GM23338 (cell line): ENCODE data around the gene GDI2. TPM values are rescaled to one million over a fixed set of nuclear protein-coding genes. Genes with fewer than 3 reads are reported as not detected.

Source experiments
- ATAC-seq: fragments of 200-7000 bp; cut with Tn5 transposase; 3 replicates; pipeline ENCODE4 v1.9.1; 2020
- DNase-seq: peaks from one replicate; pipeline ENCODE4 v3.0.0-alpha.2; 2015; ENCODE audit warnings: low spot score
- H2AFZ ChIP-seq: fragments of 200-600 bp; sonication (generic); 2 replicates; pipeline ENCODE4 v1.8.0; 2016; ENCODE audit warnings: antibody characterized with exemption, mild to moderate bottlenecking, moderate library complexity
- H3F3A ChIP-seq: fragments of 200-600 bp; sonication (generic); replicated peaks from 2 replicates; pipeline ENCODE4 v1.8.0; 2017; ENCODE audit warnings: antibody characterized with exemption, mixed run types, low read depth
- H3K27ac ChIP-seq: fragments of 200-600 bp; sonication (generic); 2 replicates; pipeline ENCODE4 v1.6.1; 2016; ENCODE audit warnings: low read depth
- H3K27me3 ChIP-seq: fragments of 200-600 bp; sonication (generic); 2 replicates; pipeline ENCODE4 v1.8.0; 2016; ENCODE audit warnings: mild to moderate bottlenecking, mixed run types, moderate library complexity; ENCODE audit not compliant: insufficient read depth
- H3K36me3 ChIP-seq: fragments of 200-600 bp; sonication (generic); 2 replicates; pipeline ENCODE4 v1.8.0; 2016; ENCODE audit warnings: mild to moderate bottlenecking; ENCODE audit not compliant: insufficient read depth
- H3K4me1 ChIP-seq: fragments of 200-600 bp; sonication (generic); 2 replicates; pipeline ENCODE4 v1.8.0; 2016; ENCODE audit warnings: mild to moderate bottlenecking, moderate library complexity; ENCODE audit not compliant: insufficient read depth
- H3K4me2 ChIP-seq: fragments of 200-600 bp; sonication (generic); 2 replicates; pipeline ENCODE4 v1.7.1; 2017; ENCODE audit warnings: mixed run types
- H3K4me3 ChIP-seq: fragments of 200-600 bp; sonication (generic); 2 replicates; pipeline ENCODE4 v1.6.1; 2016; ENCODE audit warnings: mixed run types
- H3K79me2 ChIP-seq: fragments of 200-600 bp; sonication (generic); replicated peaks from 2 replicates; pipeline ENCODE4 v1.8.0; 2017; ENCODE audit warnings: mild to moderate bottlenecking; ENCODE audit not compliant: insufficient read depth
- H3K9me2 ChIP-seq: fragments of 200-600 bp; sonication (generic); 2 replicates; pipeline ENCODE4 v1.8.0; 2017; ENCODE audit not compliant: insufficient read depth
- H4K20me1 ChIP-seq: fragments of 200-600 bp; sonication (generic); replicated peaks from 2 replicates; pipeline ENCODE4 v1.8.0; 2017; ENCODE audit warnings: mild to moderate bottlenecking; ENCODE audit not compliant: insufficient read depth
- H3K27ac Mint-ChIP-seq: 2 replicates; pipeline ENCODE4 v1.8.0; 2020; ENCODE audit warnings: inconsistent platforms, mild to moderate bottlenecking, moderate library complexity, mixed read lengths
- H3K27me3 Mint-ChIP-seq: 3 replicates; pipeline ENCODE4 v1.8.0; 2022; ENCODE audit warnings: low read depth, mild to moderate bottlenecking, moderate library complexity, mixed read lengths, inconsistent platforms; ENCODE audit not compliant: insufficient read depth, poor library complexity
- H3K36me3 Mint-ChIP-seq: 3 replicates; pipeline ENCODE4 v1.8.0; 2021; ENCODE audit warnings: low read depth, mild to moderate bottlenecking, inconsistent platforms, moderate library complexity, mixed read lengths
- H3K4me1 Mint-ChIP-seq: 3 replicates; pipeline ENCODE4 v1.8.0; 2020; ENCODE audit warnings: mild to moderate bottlenecking, inconsistent platforms, mixed read lengths
- H3K4me3 Mint-ChIP-seq: 3 replicates; pipeline ENCODE4 v1.8.0; 2021; ENCODE audit warnings: moderate library complexity, mild to moderate bottlenecking, inconsistent platforms, mixed read lengths
- H3K9me3 Mint-ChIP-seq: 3 replicates; pipeline ENCODE4 v1.8.0; 2020; ENCODE audit warnings: moderate library complexity, mild to moderate bottlenecking, inconsistent platforms, mixed read lengths
- CREB1 ChIP-seq: fragments of 250-450 bp; sonication (Bioruptor Pico); IDR thresholded peaks from 2 replicates; pipeline ENCODE4 v1.5.0; 2020; ENCODE audit warnings: low read depth, mild to moderate bottlenecking, moderate library complexity
- EZH2 ChIP-seq: fragments of 200-600 bp; sonication (generic); IDR thresholded peaks from one replicate; pipeline ENCODE4 v1.8.0; 2017; ENCODE audit warnings: antibody characterized with exemption, mild to moderate bottlenecking, low read depth; ENCODE audit not compliant: unreplicated experiment
- EZH2phosphoT487 ChIP-seq: fragments of 200-600 bp; sonication (generic); IDR thresholded peaks from one replicate; pipeline ENCODE4 v1.8.1; 2018; ENCODE audit warnings: antibody characterized with exemption; ENCODE audit not compliant: unreplicated experiment
- JUNB ChIP-seq: IDR thresholded peaks from one replicate; pipeline ENCODE4 v1.6.1; 2016; ENCODE audit warnings: antibody characterized with exemption; ENCODE audit not compliant: unreplicated experiment
- NANOG ChIP-seq: IDR thresholded peaks from 2 replicates; pipeline ENCODE4 v1.6.1; 2016; ENCODE audit warnings: antibody characterized with exemption, borderline replicate concordance
- POLR2AphosphoS5 ChIP-seq: IDR thresholded peaks from 2 replicates; pipeline ENCODE4 v1.6.1; 2016; ENCODE audit warnings: antibody characterized with exemption, low read depth
- STAT1 ChIP-seq: IDR thresholded peaks from one replicate; pipeline ENCODE4 v1.6.1; 2016; ENCODE audit warnings: antibody characterized with exemption; ENCODE audit not compliant: unreplicated experiment
- ZNF114 ChIP-seq: fragments of 250-450 bp; sonication (Bioruptor Pico); IDR thresholded peaks from 2 replicates; pipeline ENCODE4 v1.5.0; 2020; ENCODE audit warnings: mild to moderate bottlenecking, moderate library complexity
- ZNF331 ChIP-seq: fragments of 250-450 bp; sonication (Bioruptor Pico); IDR thresholded peaks from 2 replicates; pipeline ENCODE4 v1.5.0; 2020; ENCODE audit warnings: low read depth, mild to moderate bottlenecking, moderate library complexity
- ZNF462 ChIP-seq: fragments of 250-450 bp; sonication (Bioruptor Pico); IDR thresholded peaks from 2 replicates; pipeline ENCODE4 v1.5.0; 2020; ENCODE audit warnings: mild to moderate bottlenecking, moderate library complexity
- polyA plus RNA-seq: library from polyadenylated mRNA; unstranded; fragments of >200 nt; fragmentation: Nextera tagmentation; extraction: Ambion mirVana; gene quantifications from 2 replicates; pipeline ENCODE4 v1.2.1, GENCODE V29; 2016
- total RNA-seq: library from RNA; depleted of rRNA; stranded (reverse); fragments of >200 nt; shearing (Covaris generic); gene quantifications from 2 replicates; pipeline ENCODE4 v1.2.3, GENCODE V29; 2014
- TF ChIP-seq, protein P1 (sequence below): IDR thresholded peaks from one replicate; pipeline ENCODE4 v1.6.1; 2018; ENCODE audit warnings: antibody characterized with exemption; ENCODE audit not compliant: unreplicated experiment
- TF ChIP-seq, protein P2 (sequence below): IDR thresholded peaks from 2 replicates; pipeline ENCODE4 v1.6.1; 2016; ENCODE audit warnings: antibody characterized with exemption
- TF ChIP-seq, protein P3 (sequence below), 2 experiments: fragments of 200-600 bp in 1 of 2; sonication (generic) in 1 of 2; conservative IDR thresholded peaks; 2 replicates each; pipeline versions ENCODE4 v1.5.1 to v1.6.1; 2016 to 2017; ENCODE audit warnings: antibody characterized with exemption in 2 of 2, low read depth in 2 of 2, mild to moderate bottlenecking in 2 of 2, moderate library complexity in 1 of 2

The GDI2 gene
- total and polyA plus RNA-seq, 2 experiments from 2014 or later = 269 to 505 TPM

- TF ChIP-seq, protein P1, sequence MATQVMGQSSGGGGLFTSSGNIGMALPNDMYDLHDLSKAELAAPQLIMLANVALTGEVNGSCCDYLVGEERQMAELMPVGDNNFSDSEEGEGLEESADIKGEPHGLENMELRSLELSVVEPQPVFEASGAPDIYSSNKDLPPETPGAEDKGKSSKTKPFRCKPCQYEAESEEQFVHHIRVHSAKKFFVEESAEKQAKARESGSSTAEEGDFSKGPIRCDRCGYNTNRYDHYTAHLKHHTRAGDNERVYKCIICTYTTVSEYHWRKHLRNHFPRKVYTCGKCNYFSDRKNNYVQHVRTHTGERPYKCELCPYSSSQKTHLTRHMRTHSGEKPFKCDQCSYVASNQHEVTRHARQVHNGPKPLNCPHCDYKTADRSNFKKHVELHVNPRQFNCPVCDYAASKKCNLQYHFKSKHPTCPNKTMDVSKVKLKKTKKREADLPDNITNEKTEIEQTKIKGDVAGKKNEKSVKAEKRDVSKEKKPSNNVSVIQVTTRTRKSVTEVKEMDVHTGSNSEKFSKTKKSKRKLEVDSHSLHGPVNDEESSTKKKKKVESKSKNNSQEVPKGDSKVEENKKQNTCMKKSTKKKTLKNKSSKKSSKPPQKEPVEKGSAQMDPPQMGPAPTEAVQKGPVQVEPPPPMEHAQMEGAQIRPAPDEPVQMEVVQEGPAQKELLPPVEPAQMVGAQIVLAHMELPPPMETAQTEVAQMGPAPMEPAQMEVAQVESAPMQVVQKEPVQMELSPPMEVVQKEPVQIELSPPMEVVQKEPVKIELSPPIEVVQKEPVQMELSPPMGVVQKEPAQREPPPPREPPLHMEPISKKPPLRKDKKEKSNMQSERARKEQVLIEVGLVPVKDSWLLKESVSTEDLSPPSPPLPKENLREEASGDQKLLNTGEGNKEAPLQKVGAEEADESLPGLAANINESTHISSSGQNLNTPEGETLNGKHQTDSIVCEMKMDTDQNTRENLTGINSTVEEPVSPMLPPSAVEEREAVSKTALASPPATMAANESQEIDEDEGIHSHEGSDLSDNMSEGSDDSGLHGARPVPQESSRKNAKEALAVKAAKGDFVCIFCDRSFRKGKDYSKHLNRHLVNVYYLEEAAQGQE = no peak
- TF ChIP-seq NANOG (no peak), ZNF114 (CRISPR knock-in tag) (no peak), POLR2AphosphoS5 (no peak), EZH2 (no peak), ZNF462 (CRISPR knock-in tag) (no peak), ZNF331 (CRISPR knock-in tag) (no peak), CREB1 (CRISPR knock-in tag) (no peak), EZH2phosphoT487 (no peak), STAT1 (no peak), JUNB (no peak)
- TF ChIP-seq, protein P2, sequence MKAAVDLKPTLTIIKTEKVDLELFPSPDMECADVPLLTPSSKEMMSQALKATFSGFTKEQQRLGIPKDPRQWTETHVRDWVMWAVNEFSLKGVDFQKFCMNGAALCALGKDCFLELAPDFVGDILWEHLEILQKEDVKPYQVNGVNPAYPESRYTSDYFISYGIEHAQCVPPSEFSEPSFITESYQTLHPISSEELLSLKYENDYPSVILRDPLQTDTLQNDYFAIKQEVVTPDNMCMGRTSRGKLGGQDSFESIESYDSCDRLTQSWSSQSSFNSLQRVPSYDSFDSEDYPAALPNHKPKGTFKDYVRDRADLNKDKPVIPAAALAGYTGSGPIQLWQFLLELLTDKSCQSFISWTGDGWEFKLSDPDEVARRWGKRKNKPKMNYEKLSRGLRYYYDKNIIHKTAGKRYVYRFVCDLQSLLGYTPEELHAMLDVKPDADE = no peak
- TF ChIP-seq, protein P3, sequence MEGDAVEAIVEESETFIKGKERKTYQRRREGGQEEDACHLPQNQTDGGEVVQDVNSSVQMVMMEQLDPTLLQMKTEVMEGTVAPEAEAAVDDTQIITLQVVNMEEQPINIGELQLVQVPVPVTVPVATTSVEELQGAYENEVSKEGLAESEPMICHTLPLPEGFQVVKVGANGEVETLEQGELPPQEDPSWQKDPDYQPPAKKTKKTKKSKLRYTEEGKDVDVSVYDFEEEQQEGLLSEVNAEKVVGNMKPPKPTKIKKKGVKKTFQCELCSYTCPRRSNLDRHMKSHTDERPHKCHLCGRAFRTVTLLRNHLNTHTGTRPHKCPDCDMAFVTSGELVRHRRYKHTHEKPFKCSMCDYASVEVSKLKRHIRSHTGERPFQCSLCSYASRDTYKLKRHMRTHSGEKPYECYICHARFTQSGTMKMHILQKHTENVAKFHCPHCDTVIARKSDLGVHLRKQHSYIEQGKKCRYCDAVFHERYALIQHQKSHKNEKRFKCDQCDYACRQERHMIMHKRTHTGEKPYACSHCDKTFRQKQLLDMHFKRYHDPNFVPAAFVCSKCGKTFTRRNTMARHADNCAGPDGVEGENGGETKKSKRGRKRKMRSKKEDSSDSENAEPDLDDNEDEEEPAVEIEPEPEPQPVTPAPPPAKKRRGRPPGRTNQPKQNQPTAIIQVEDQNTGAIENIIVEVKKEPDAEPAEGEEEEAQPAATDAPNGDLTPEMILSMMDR (conservative IDR thresholded peaks at IDR 0.05; ENCODE audit: low read depth in 2 of 2) = no peak
- no peaks in the 10 kb centered on the region for H3K36me3 ChIP-seq
- H3K4me1 ChIP-seq = no peaks in the 10 kb centered on the region
- H3K9me2 ChIP-seq = no peaks in the 10 kb centered on the region
- Mint-ChIP-seq H3K27ac (no peak overlapping the region), H3K36me3 (no peaks in the 10 kb centered on the region), H3K4me1 (no peaks in the 10 kb centered on the region), H3K9me3 (no peaks in the 10 kb centered on the region), H3K4me3 (no peak overlapping the region), H3K27me3 (peaks cover 2% of the 10 kb centered on the region)
- H3K4me2 ChIP-seq = no peak overlapping the region
- H3K27ac ChIP-seq = no peak overlapping the region
- H3K27me3 ChIP-seq = no peaks in the 10 kb centered on the region
- no peak overlapping the region; the same call in 1 of the 2 replicates for H2AFZ ChIP-seq
- H3K4me3 ChIP-seq = no peak overlapping the region
- no peaks in the 10 kb centered on the region for H3F3A ChIP-seq
- H3K79me2 ChIP-seq = no peaks in the 10 kb centered on the region
- DNase-seq (no peak), ATAC-seq (no peak)
- no peaks in the 10 kb centered on the region for H4K20me1 ChIP-seq
Observed at GRCh38 chr10:5831446-5831782, 18.2 kb upstream of the GDI2 start.
